GF-D8 (cell line): ENCODE results near the gene CAVIN2.

Experiments used
- DNase-seq: peaks from one replicate; lab custom pipeline; 2025; lab: John Stamatoyannopoulos, UW

The CAVIN2 gene

DNA sequence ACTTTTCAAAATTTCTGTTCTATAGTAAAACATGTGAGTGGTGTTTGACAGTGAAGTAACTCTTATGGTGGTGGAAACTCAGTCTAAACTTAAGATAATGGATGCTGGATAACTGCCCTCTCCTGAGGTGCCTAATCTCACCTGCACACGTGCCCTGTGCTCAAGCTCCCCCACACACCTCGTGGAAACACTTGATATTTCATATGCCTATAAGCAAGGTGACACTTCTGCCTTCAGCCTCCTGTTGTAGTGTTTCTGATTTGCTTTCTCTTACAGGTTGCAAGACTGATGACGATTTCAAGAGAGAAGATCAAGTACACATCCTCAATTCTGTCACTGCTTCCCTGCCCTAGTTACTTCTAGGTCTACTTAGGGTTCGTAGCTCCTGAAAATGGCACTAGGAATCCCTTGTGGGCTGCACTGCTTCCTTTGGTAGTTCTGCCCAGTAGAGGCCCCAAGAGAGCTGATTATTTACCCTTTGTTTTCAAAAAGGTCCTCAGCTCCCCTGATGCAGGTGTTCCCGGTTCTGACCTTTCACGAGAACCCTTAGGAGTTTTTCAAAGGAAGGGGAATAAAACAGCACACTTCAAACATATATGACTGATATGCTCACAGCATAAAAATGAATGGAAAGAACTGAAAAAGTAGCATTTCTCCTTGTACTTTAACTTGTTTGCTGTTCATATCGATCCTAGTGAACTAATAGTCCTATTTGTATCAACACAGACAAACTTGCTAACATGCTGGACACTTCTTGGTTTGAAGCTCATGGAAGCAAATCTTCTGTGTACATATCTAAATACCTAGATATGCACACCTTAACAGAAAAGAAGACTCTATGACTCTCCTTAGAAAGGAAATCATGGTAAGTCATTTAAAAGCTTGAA, 6.7 kb downstream of the CAVIN2 start:
- no peak for DNase-seq

DNA sequence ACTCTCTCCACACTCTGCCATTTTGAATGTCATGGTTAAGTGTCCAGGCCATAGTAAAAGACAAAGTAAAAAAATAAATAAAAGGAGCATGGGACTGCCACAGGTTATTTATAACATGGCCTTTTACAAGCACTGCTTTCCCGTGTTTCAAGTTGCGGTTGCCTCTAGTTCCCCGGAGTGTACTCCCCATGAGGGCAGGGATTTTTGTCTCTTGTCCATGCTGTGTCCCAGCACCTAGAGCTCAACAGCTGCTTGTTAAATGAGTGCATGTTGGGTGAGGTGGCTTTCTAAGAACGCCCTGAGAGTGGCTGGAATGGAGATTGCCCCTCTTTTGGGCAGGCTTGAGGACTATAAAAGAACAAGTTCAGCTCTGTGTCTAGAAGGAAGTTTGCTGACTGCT, 8.4 kb downstream of the CAVIN2 start:
- DNase-seq: no peak

DNA sequence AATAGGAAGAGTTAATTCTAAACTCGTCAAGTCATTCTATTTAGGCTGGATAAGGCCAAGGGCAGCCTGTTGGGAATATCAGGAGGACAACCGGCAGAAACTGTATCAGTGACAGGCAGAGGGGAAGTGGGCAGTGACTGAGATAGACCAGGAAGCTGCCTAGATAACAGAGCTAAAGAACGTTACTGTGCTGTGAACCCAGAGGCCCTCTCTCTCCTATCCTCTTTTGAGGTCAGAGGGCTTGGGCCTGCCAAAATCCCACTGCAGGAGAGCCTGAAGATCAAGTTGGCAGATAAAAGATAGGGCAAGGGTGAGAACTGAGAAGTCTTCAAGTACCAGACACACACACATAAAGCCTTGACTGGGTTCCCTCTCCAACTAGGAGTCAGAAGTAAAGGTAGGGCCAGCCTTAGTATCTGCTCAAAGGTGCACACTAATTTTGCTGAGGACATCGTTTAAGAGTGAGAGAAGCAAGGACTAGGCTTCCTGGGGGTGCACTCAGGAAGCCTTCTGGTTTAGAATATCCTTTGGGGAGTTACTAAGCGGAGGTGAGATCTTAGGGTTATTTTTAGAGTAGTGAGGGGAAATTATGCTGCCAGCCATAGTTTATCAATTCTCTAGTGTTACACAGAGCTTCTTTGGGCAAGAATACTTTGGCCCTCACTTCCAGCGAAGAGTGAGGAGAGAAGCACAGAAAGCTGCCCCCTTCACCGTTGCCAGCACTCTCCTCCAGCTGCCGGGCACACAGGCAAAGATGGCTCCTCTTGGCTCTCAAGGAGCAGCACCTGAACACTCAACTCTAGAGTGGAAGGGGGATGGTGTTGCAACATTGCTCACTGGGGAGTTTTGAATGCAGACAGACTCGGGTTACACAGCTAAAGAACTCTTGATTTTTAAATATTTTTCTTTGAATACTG, 9.8 kb downstream of the CAVIN2 start:
- DNase-seq: no peak

DNA sequence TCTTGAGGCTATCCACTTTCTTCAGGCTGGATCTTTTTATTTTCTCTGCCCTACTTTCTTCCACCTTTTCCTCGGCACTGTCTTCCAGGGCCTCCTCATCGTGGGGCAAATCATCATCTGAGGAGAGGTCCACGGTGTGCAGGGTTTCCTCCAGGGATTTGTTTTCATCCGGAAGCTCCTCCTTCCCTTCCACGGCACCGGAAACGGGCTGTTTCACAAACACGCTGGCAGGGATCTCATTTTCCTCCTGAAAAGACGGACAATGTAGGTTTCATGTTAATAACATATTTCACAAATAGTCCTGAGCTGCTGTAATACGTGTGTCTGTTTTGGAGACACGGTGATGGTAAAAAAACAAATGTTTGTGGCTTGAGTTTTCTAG, 10.4 kb downstream of the CAVIN2 start:
- no peak for DNase-seq

DNA sequence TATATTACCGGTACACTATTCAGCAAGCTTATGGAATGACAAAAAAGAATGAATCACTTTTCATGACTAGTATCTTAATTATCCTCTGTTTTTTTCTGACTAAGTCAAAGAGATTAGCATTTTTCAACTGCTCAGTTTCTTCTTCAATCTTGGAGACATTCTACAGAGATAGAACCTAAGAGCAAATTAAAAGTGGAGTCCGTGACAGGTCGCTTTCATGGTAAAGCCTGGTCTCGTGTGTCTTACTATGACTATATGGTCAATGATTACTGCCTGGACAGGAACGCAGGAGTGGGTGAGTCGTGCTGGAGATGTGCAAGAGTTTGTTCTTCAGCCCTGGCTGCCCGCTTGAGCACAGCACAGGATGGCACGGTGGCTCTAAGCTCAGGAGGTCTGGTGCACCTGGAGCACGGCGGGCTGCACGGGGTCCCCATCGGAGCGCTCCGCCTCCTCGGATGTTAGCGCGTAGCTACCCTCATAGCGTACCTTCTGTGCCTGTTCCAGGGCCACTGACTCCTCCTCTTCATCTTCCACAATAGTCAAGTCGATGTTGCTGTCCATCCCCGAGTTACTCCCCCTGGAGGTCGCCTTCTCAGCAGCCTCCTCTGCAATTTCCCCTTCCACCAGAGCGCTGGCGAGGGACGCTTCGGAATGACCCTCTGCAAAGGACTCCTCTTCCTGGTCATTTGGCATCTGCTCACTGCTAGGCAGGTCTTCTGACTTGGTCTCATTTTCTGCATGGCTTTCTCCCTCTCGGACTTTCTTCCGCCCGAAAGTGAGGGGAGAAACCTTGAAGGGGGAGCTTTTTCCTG, 11.1 kb downstream of the CAVIN2 start:
- no peak for DNase-seq

DNA sequence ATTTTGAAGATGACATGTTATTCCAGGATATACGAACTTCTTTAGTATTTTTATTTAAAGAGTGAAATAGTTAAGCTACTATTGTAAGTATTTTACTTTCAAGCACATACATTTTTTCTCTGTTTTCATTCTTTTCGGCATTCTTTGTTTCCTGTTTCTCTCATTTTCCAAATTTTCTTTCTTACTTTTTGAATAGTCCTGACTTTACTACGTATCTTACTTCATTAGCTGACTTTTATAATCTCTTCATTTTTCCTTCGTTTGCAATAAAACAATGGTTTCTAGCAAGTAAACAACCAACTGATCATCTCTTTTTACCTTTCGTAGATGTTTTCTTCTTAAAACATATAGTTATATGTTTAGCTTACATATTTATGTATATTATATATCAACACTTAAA, 11.8 kb downstream of the CAVIN2 start:
- DNase-seq: no peak

DNA sequence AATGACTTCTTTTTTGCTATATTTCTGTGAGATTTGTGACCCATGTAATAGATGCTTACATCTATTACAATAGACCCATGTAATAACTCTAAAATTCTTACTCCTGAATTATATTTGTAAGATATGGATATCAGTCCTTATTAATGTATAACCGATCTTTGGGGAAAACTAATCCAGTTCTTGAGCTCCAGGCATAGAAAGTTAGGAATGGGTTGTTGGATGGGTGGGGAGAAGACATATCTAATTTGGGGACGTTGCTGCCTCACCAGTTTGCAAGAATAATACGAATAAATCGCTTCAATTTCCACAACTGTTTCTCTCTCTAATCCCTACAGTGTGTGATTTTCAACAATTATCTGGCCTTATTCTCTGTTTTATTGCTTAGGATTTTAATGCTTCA, 13.5 kb downstream of the CAVIN2 start:
- DNase-seq: no peak

DNA sequence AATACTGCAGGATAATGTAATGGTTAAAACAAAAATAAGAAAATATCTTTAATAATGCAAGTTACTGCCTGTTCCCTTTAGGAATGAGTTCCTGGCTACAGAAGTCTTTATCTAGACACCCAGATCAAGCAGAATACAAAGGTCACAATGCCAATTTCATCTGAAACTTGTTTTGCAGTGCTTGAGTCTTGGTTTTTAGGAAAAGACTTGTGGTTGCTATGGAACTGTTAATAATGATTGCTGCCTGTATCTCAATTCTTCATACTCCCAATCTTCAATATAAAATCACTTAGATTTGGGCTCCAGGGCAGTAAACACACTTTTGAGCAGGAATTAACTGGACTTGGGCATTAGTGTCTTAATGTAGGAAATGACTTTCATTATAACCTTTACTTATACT, 14.2 kb downstream of the CAVIN2 start:
- DNase-seq: no peak

DNA sequence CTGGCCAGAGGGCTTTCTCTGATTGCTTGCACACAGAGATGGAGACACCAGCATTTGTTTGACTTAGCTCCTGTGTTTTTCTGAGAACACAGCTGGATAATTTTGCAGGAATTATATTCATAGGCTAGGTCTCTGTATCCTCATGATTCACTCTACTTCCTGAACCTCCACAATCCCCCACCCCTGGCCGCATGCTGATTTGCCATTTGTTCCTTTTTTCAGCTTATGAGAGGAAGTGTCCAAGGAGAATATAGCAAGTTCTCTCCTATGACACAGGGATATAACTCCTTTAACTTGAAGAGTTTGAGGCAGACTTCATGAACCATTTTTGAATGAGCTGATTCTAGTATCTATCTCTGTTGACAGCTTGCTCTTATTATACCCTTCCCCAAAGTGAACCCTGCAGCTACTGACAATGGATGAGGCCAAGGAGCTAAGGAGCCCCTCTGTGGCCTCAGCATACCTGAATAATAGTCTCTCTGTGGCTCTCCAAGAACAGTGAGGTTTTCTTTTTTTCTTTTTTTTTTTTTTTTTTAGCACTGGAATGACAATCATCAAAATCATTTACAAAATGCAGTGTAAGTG, 15.4 kb downstream of the CAVIN2 start:
- no peak for DNase-seq

DNA sequence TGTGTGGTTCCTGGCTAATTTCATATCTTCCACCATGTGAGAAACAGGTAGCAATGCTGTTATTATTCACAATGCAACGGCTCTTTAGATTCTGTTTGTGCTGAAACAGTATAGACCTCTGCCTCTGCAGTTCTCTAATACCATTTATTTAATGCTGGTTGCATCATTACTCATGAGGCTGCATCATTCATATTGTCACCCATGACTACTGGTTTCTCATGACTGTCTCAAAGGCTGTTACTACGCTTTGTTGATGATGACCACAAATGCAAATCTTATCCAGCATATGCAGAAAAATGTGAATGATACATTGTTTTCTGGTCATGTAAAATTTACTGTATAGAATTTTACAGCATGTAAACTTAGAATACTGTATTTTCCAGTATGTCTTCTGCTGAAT, 22.5 kb downstream of the CAVIN2 start:
- DNase-seq: no peak

DNA sequence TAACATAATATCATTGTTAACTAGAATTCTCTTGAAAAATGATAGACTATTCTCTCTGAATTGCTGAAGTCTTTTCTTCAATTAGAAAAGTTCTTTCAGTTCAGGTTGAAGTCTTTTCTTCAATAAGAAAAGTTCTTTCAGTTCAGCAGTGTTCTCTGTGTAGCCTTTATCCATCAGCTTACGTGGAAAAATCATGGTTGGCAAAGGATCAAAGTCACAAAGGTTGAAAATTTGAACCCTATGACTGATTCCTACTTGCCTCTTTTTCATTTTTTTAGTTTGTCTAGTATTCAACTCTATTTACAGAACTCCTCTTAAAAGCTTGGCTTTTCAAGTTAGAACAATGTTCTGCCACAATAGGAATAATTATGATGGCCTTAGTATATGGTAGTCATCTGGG, 25.8 kb downstream of the CAVIN2 start:
- DNase-seq: no peak

DNA sequence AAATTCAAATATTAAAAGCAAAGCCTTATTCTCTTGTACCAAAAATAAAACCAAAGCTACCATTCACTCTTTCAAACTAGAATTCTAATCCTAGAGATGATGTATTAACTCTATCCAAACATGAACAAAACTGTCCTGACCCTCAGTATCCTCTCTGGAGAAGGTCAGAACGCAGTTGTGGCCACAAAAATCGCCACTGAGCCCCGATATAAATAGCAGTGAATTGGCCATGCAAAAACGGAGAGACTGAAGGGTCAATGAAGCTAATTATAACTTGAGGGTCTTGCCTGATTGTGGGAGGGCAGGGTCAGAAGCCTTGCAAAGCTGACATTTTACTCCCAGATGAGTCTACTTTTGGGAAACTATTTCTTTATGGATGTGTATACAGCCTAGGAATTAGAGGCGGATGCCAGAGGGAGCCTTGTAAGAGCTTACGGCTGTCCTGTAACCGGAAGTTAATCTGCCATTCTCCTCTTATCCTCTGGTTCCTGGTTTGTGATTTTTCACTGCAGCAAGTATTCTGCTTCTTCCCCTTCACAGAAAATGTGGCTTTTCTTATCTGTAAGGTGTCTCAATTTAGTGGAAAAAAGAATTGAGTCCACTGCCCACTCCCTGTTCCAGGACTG, 28.1 kb downstream of the CAVIN2 start:
- DNase-seq: no peak

DNA sequence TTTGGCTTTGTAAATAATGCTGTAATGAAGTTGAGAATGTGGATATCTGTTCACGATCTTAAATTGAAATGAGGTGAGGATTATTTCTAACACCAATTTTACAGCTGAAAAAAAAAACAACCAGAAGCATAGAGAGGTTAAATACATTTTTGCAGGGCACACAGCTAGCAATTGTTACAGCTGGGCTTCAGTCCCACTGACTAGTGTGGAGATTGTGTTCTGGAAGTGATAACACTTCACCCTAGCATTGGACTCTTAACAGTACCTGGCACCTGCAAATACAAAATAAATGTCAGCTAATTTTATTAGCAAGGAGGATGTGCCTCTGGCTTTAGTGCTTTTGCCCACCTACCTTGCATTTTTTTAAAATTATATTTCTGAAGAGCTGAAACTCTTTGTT, 28.8 kb downstream of the CAVIN2 start:
- DNase-seq: no peak

DNA sequence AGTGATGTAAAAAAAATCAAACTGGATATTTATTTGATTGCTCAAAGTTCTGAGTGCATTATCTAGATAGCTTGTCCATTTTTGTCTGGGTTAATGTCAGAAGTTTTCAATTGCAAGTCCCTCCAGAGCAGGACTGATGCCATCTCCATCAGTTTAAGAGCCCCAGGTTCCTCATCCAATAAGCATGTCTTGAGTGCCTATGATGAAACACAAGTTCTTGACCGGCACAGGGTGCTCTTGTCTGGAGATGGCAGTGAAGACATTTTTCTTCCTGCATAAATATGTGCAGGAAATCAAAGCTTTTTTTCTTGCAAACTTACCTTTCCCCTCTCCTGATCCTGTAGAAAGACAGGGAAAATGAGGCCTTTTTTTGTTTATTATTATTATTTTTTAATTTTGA, 31.9 kb downstream of the CAVIN2 start:
- DNase-seq: no peak

DNA sequence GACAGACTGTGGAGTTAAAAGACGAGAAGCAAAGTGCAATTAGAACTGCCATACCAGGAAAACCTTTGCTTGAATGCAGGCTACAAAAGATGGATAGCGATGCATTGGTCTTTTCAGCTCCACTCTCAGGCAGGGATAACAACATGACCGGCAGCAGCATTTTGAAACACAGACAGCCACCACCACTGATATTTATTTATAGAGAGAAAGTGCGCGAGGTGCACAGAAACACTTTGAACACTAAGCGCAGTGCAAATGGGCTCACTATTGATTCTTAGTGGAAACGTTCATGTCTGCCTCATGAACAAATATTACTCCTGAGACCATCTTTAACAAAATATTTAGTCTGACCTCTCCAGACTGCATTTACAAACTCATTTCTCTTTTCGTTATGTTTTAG, 32.9 kb downstream of the CAVIN2 start:
- no peak for DNase-seq

DNA sequence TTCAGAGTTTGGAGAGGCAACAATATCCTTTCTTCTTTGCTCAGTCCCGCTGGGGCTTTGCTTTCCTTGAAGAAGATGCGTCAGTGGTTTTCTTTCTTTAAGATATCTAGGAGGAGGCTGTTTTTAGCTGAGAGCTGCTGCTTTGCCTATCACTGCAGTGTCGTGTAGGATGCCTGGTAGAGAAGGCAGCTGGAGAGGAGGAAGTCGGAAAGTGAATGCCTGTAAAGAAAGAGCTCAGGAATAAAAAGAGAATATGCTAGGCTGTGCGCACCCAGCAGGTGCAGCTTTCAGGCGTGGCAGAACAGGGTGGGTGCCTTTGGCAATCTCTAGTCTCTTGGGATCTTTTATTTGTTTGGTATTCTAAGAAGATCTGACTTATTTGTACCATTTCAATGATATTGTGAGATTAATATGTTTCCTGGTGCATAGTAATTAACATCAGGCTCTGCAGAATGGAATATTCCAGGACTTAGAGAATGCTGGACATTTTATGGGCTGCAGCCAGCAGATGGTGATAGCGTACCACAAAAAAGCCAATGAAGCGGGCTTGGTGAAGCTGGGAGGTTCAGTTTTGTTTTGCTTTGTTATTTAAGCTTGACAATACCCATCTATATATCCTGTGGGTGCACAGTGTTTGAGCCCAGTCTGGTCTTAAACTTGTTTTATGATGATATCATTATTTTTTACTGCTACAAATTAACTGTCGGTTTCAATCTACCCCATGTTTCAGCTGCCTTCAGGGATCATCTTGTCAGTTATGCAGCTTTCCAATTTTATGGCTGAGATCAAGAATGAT, 34.9 kb downstream of the CAVIN2 start:
- DNase-seq: no peak

DNA sequence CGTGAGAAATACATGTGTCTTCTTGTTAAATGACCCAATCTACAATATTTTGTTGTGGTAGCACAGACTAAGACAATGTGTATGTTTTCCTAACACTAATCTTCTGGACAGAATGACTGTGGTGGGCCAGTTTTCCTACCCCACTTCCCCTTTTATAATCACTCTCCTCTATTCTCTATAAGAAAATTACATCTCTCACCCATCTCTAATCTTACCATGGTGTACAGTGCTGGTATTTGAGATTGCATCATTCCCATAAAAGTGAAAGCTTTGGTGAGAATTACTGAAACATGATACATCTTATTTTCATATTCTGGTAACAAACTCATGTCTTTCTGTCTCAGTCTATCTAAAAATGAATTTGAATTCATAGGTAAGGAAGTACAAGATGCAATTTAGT, 40.5 kb downstream of the CAVIN2 start:
- DNase-seq: no peak

DNA sequence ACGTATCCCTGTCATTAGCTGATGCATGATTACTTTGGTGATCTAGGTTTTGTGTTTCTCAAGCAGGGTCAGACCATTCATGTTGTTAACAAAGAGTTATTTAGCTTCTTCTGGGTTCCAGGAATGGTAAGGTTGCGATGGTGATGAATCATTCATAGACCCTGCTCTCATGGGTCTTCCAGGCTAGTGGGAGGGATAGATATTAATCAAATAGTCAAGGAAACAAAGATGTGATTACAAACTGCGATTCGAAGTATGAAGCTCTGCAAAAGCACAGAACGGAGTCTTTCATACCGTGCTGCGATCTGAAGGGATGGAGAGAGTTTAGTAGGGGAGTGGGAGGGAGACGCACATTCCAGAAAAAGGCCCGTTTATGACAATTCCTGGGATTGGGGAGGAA, 42.1 kb downstream of the CAVIN2 start:
- DNase-seq: no peak

DNA sequence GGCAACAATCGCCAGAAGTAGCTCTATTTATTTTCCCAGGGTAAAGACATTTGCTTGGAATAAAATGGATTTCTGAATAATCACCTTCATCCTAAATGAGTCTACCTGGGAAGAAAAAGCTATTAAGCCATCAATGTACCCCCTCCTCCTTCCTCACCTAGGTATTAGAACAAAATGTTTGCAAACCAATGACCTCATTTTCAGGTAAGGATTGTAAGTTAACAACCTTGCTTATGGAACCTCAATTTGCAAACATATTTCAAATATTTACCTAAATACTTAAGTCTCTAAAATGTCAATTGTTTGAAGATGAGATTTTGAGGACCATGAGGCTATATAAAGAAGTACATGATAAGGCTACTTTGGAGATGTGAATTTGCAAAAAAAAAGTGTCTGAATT, 43.9 kb downstream of the CAVIN2 start:
- DNase-seq: no peak

DNA sequence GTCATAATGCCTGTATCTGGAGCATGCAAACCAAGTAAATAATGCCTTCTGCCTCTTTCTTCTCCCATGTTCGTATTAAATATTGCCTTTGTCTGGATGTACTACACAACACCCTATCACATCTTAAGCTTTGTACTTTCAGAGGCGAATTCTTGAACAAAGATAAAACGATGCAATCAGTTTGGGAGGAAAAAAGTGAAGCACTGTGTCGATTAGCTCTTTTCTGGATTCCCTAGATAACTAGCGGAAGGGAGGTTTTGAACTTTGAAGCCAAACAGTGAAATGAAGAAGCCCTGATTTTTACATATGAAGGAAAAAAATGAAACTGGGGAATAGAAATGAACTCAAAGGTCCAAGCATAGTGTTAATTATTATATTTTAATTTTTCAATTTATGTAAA, 44.7 kb downstream of the CAVIN2 start:
- no peak for DNase-seq

DNA sequence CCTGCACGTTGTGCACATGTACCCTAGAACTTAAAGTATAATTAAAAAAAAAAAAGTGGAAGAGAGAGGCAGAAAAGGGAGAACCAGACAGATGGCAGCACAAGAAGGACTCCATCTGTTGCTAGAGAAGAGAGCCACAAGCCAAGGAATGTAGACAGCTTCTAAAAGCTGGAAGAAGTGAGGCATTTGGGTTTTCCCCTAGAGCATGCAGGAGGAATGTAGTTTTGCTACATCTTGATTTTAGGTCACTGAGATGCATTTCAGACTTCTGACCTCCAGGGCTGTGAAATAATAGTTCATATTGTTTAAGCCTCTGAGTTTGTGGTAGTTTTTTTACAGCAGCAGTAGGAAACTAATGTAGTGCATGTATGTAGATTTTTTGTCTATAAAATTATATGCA, 46.0 kb downstream of the CAVIN2 start:
- DNase-seq: no peak
